Epithelial cell of proximal tubule (primary cell): Measurements from ENCODE around the gene MALSU1. TPM values are rescaled to one million over a fixed set of nuclear protein-coding genes. Genes with fewer than 3 reads are reported as not detected.

ENCODE experiments used
- DNase-seq: peaks from one replicate; pipeline ENCODE4 v3.0.0-alpha.2; 2011; ENCODE audit warnings: low read depth
- H3K4me3 ChIP-seq: 2 replicates; pipeline ENCODE4 v1.5.1; 2011; ENCODE audit warnings: low read depth, mild to moderate bottlenecking, low read length
- CTCF ChIP-seq: conservative IDR thresholded peaks from 2 replicates; pipeline ENCODE4 v1.5.1; 2012; ENCODE audit warnings: low read depth, mild to moderate bottlenecking, low read length
- total RNA-seq: library from RNA; depleted of rRNA; stranded (reverse); fragments of >200 nt; gene quantifications from 2 replicates; pipeline ENCODE4 v1.2.3, GENCODE V29; 2015

Gene MALSU1
- total RNA-seq, 1 donor from 2014 or later: 97.4 TPM

- no peak for DNase-seq
- no peak overlapping the region for H3K4me3 ChIP-seq
- no peak for TF ChIP-seq CTCF
Observed at GRCh38 chr7:23343102-23343501, 44.0 kb downstream of the MALSU1 start.

GRCh38 chr7:23343806-23344475 is 44.8 kb downstream of the MALSU1 start:
- DNase-seq: no peak
- H3K4me3 ChIP-seq: no peak overlapping the region
- TF ChIP-seq CTCF: no peak

- TF ChIP-seq CTCF: no peak
- H3K4me3 ChIP-seq: no peak overlapping the region
- no peak for DNase-seq
Observed at GRCh38 chr7:23345601-23346000, 46.5 kb downstream of the MALSU1 start.

GRCh38 chr7:23346316-23346715 is 47.2 kb downstream of the MALSU1 start:
- no peak for DNase-seq
- TF ChIP-seq CTCF: no peak
- H3K4me3 ChIP-seq: no peak overlapping the region

- no peak overlapping the region for H3K4me3 ChIP-seq
- no peak for TF ChIP-seq CTCF
- no peak for DNase-seq
Observed at GRCh38 chr7:23347033-23347681, 48.0 kb downstream of the MALSU1 start.

GRCh38 chr7:23347682-23348180 is 48.6 kb downstream of the MALSU1 start:
- H3K4me3 ChIP-seq: no peak overlapping the region
- DNase-seq: no peak
- TF ChIP-seq CTCF: no peak
